ENCODE measurements around the gene OR10AG1.

Gene OR10AG1

DNA sequence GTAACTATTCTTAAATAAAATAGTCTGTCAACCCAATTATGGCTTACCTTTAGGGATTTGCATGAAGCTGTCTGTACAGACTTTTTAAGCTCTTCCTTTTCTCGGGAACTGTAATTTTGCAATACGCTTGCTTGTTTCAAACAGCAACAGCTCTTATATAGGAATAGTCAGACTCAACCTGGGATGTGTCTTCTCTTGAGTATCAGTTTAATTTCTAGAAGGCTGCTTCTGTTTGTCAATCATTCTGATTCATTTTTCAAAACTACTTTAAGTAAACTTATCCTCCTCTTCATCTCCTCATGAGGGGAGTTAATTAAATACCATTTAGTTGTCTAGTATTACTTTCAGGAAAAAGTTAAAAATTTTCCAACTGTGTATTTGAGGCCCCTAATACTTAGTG is at the start of gene OR10AG1:
OR10AG1 (minus strand) TSS at position 101 of the 400 bp plus-strand sequence; CDS start at position 63, 38 bp downstream.
- no peak for DNase-seq

DNA sequence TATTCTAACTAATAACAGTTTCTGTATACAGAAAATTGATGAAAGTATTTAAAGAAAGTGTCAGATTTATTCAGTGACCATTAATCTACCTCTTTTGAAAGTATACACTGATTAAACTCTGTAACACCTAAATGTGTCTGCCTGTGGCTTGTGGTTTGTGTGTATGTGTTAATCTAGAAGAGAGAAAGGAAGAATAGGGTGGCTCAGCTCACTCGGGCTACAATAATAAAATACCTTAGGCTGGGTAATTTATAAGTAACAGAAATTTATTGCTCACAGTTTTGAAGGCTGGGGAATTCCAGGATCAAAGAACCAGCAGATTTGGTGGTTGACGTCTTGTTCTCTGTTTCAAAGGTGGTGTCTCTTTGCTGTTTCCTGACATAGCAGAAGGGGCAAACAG is 44.1 kb upstream of the OR10AG1 start:
- DNase-seq: no peak

- DNase-seq: no peak
Observed at GRCh38 chr11:56010716-56011115, 41.0 kb upstream of the OR10AG1 start.

GRCh38 chr11:55994525-55994924 is 24.8 kb upstream of the OR10AG1 start, which contains the start of gene OR5F1:
Gene OR5F1, minus strand, starts transcription at chr11:55994625. Its CDS starts 0 bp downstream, at chr11:55994625.
- DNase-seq: no peak

DNA sequence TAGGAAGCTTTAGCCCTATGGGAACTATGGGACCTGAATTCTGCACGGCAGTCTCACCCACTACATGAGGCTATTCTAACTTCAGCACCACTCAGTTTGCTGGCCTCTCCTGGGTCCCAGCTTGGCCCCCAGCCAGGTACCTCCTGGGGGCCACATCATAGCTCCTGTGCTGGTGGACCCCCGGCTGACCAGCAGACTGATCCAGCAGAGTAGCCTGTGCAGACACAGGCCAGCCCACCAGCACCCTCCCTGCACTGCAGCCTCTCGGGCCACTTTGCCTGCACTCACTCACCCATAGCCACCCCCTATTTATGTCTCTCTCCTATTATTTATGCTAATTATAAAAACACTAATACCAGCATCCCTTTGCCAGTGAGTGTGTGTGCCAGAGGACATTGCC is 1.2 kb upstream of the OR10AG1 start:
- DNase-seq: no peak

- DNase-seq: no peak
Observed at GRCh38 chr11:55967914-55968313, 1.8 kb downstream of the OR10AG1 start.

- DNase-seq: no peak
Observed at GRCh38 chr11:55966391-55966790, 3.4 kb downstream of the OR10AG1 start.

GRCh38 chr11:55956521-55956920 is 13.2 kb downstream of the OR10AG1 start:
- DNase-seq: no peak

GRCh38 chr11:55949330-55949729 is 20.4 kb downstream of the OR10AG1 start:
- DNase-seq: no peak

- DNase-seq: no peak
Observed at GRCh38 chr11:55942785-55943392, 26.9 kb downstream of the OR10AG1 start.

- DNase-seq: no peak
Observed at GRCh38 chr11:55936300-55936699, 33.4 kb downstream of the OR10AG1 start, which contains the start of gene OR5I1. Gene OR5I1, minus strand, starts transcription at chr11:55936400. Its CDS starts 0 bp downstream, at chr11:55936400.

- no peak for DNase-seq
Observed at GRCh38 chr11:55920537-55920936, 49.2 kb downstream of the OR10AG1 start.

Data from CD4-positive, alpha-beta T cell treated with Interferon alpha-2 for 1 hour (primary cell).